ENCODE measurements around the gene GAGE2A. TPM values are rescaled to one million over a fixed set of nuclear protein-coding genes. Genes with fewer than 3 reads are reported as not detected.

Gene GAGE2A
- polyA plus RNA-seq, 3 donors = not detected

Other genes starting within 250 kb of the GAGE2A start
- not detected for gene GAGE12C, start 57.3 kb upstream of the GAGE2A start, polyA plus RNA-seq (ENCODE audit: insufficient read length in 3 of 3)
- not detected for gene GAGE12D, start 47.8 kb upstream of the GAGE2A start, polyA plus RNA-seq (ENCODE audit: insufficient read length in 3 of 3)
- not detected for gene GAGE12E, start 38.2 kb upstream of the GAGE2A start, polyA plus RNA-seq (ENCODE audit: insufficient read length in 3 of 3)
- gene GAGE12F, start 28.7 kb upstream of the GAGE2A start, polyA plus RNA-seq (ENCODE audit: insufficient read length in 3 of 3) = not detected
- not detected for gene GAGE12G, start 19.1 kb upstream of the GAGE2A start, polyA plus RNA-seq (ENCODE audit: insufficient read length in 3 of 3)
- not detected for gene GAGE12H, start 9.5 kb upstream of the GAGE2A start, polyA plus RNA-seq (ENCODE audit: insufficient read length in 3 of 3)
- gene GAGE1, start 9.5 kb downstream of the GAGE2A start, polyA plus RNA-seq (ENCODE audit: insufficient read length in 3 of 3) = not detected
- not detected for gene PAGE1, start 106.5 kb downstream of the GAGE2A start, polyA plus RNA-seq (ENCODE audit: insufficient read length in 3 of 3)
- gene PAGE4, start 239.8 kb downstream of the GAGE2A start, polyA plus RNA-seq (ENCODE audit: insufficient read length in 3 of 3) = 1 to 10 TPM in 1 of 3 donors, under 1 TPM in 2; 0.44 to 1.2 (median 0.93) TPM

Data from renal cortex interstitium (tissue), 3 donors.